AG04449 (cell line): ENCODE results near the gene FHIP2A.
"Not testable (repeated sequence)": the region's sequence is repeated elsewhere in the genome, so short reads cannot be mapped to it uniquely, and the experiment has no call there.

ENCODE experiments used
- CTCF ChIA-PET: fragments of 350-600 bp; formaldehyde crosslinking; extraction: SDS; loops from one replicate; lab custom pipeline; 2021; ENCODE audit warnings: antibody characterized with exemption; lab: Yijun Ruan, JAX
- POLR2A ChIA-PET: fragments of 400-600, 350-600 bp; formaldehyde crosslinking; extraction: SDS; loops from one replicate; lab custom pipeline; 2020; ENCODE audit warnings: antibody characterized with exemption, inconsistent platforms; lab: Yijun Ruan, JAX
- DNase-seq: peaks from one replicate; pipeline ENCODE4 v3.0.0-alpha.2; 2010; ENCODE audit warnings: low read depth, low spot score
- H3K4me3 ChIP-seq: 2 replicates; pipeline ENCODE4 v1.5.1; 2011; ENCODE audit warnings: low read depth, mild to moderate bottlenecking, control low read depth, low read length
- CTCF ChIP-seq: IDR thresholded peaks from one replicate; pipeline ENCODE4 v1.5.1; 2011; ENCODE audit warnings: mild to moderate bottlenecking, moderate library complexity, low read length, control low read depth, inconsistent platforms; ENCODE audit not compliant: insufficient read depth; ENCODE audit errors: missing control alignments

The FHIP2A gene

GRCh38 chr10:114829160-114829909, 7.8 kb downstream of the FHIP2A start:
- TF ChIP-seq CTCF = no peak
- DNase-seq = no peak
- no peak overlapping the region for H3K4me3 ChIP-seq
- POLR2A ChIA-PET = interaction anchor here (0.6 kb wide), 1 partner anchor 150 kb away, joined by 3 read pairs; no protein-coding TSS in a partner anchor
- CTCF ChIA-PET = interaction anchor here (0.6 to 7.4 kb wide), 4 partner anchors 7 to 358 kb away, joined by 3 to 53 read pairs (median 4); partner anchors contain the start of gene FHIP2A

GRCh38 chr10:114831186-114831867, 9.7 kb downstream of the FHIP2A start:
- ChIA-PET CTCF (interaction anchor here (2.0 to 7.4 kb wide), 2 partner anchors 9 to 45 kb away, joined by 5 to 53 read pairs; partner anchors contain the start of gene FHIP2A), POLR2A (interaction anchor here (0.7 to 1.1 kb wide), 2 partner anchors 9 to 24 kb away, joined by 3 to 4 read pairs; partner anchors contain the start of gene FHIP2A)
- TF ChIP-seq CTCF = no peak
- no peak for DNase-seq
- H3K4me3 ChIP-seq = no peak overlapping the region

- H3K4me3 ChIP-seq = no peak overlapping the region
- POLR2A ChIA-PET = no interaction called here
- no peak for TF ChIP-seq CTCF
- CTCF ChIA-PET = interaction anchor here (0.9 to 2.0 kb wide), 2 partner anchors 16 to 284 kb away, joined by 3 to 13 read pairs; partner anchors contain the start of gene FHIP2A
- no peak for DNase-seq
These were observed 16.1 kb downstream of the FHIP2A start for GRCh38 chr10:114837690-114838089.

GRCh38 chr10:114839901-114840300, 18.3 kb downstream of the FHIP2A start:
- CTCF ChIA-PET = interaction anchor here (1.1 to 1.6 kb wide), 2 partner anchors 15 to 18 kb away, joined by 4 to 5 read pairs; partner anchors contain the start of gene FHIP2A
- DNase-seq = no peak
- no peak overlapping the region for H3K4me3 ChIP-seq
- POLR2A ChIA-PET = no interaction called here
- TF ChIP-seq CTCF = no peak

GRCh38 chr10:114845978-114846693, 24.6 kb downstream of the FHIP2A start:
- H3K4me3 ChIP-seq = no peak overlapping the region
- CTCF ChIA-PET = interaction anchor here (1.8 kb wide), 1 partner anchor 33 kb away, joined by 6 read pairs; no protein-coding TSS in a partner anchor
- DNase-seq = no peak
- POLR2A ChIA-PET = no interaction called here
- no peak for TF ChIP-seq CTCF

- POLR2A ChIA-PET, H3K4me3 ChIP-seq, DNase-seq: not testable (repeated sequence)
- CTCF ChIA-PET = interaction anchor here (0.8 to 0.9 kb wide), 2 partner anchors 13 to 144 kb away, joined by 3 to 4 read pairs; no protein-coding TSS in a partner anchor
These were observed 25.9 kb downstream of the FHIP2A start for GRCh38 chr10:114847517-114847916.
